ENCODE data around the gene AMMECR1L. TPM values are rescaled to one million over a fixed set of nuclear protein-coding genes. Genes with fewer than 3 reads are reported as not detected.
A peak's percentile ranks its signal among the peaks of the same experiment; 100 is the strongest.

The AMMECR1L gene
- total and polyA plus RNA-seq, 4 donors = 1.5 to 8.0 (median 6.1) TPM

DNA sequence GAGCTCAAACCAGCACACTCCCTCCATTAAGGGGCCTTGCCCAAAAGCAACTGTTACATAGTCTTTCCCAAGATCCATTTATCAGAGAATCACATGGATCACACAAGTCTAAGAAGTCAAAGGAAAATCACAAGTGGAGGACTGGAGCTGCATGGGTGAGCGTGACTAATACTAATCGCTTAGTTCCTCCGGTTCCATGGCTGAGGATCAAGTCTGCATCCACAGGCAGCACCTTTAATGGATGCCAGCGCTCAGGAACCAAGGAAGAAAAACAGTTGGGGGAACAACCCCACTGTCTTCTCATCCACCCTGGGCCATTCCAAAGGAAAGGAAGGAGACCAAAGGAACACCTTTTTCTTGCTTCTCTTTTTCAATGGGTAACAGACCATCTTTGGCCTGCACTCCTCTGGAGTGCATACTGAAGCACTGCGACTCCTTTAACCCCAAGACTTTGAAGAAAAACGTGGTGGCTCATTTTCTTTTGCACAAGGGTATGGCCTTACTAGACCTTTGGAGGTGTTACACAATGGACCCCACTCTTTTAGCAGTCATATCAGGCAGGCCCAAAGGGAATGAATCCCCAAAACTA lies 65.6 kb downstream of the AMMECR1L start:
- Histone ChIP-seq H3K4me3 (ENCODE audit: low read depth in 1 of 3, low read length in 3 of 3) (peak overlapping the region in 1 of 3 donors; percentile 17), H3K9me3 (ENCODE audit: control insufficient read depth in 4 of 4, low read length in 3 of 4) (peaks cover 6 to 21% (median 15%) of the 10 kb centered on the region in 4 donors), H3K36me3 (ENCODE audit: control insufficient read depth in 4 of 4, insufficient read depth in 3 of 4, low read depth in 1 of 4, low read length in 3 of 4) (no peaks in the 10 kb centered on the region), H3K27me3 (ENCODE audit: control insufficient read depth in 4 of 4, insufficient read depth in 4 of 4, low read length in 3 of 4) (no peaks in the 10 kb centered on the region), H3K27ac (ENCODE audit: low read depth in 1 of 2, low read length in 2 of 2) (no peak overlapping the region), H3K4me1 (ENCODE audit: control insufficient read depth in 4 of 4, insufficient read depth in 4 of 4, low read length in 3 of 4) (no peaks in the 10 kb centered on the region), H3K9ac (ENCODE audit: low read depth in 1 of 2, low read length in 2 of 2) (no peak overlapping the region)
- 83% methylated on average over 6 of the region's 6 CpGs for WGBS
- TF ChIP-seq, protein P1, sequence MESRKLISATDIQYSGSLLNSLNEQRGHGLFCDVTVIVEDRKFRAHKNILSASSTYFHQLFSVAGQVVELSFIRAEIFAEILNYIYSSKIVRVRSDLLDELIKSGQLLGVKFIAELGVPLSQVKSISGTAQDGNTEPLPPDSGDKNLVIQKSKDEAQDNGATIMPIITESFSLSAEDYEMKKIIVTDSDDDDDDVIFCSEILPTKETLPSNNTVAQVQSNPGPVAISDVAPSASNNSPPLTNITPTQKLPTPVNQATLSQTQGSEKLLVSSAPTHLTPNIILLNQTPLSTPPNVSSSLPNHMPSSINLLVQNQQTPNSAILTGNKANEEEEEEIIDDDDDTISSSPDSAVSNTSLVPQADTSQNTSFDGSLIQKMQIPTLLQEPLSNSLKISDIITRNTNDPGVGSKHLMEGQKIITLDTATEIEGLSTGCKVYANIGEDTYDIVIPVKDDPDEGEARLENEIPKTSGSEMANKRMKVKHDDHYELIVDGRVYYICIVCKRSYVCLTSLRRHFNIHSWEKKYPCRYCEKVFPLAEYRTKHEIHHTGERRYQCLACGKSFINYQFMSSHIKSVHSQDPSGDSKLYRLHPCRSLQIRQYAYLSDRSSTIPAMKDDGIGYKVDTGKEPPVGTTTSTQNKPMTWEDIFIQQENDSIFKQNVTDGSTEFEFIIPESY (IDR thresholded peaks at IDR 0.05) = no peak
- TF ChIP-seq RAD21 (IDR thresholded peaks at IDR 0.05) (no peak), FOXA2 (IDR thresholded peaks at IDR 0.05) (no peak), EGR1 (IDR thresholded peaks at IDR 0.05; ENCODE audit: low read depth in 2 of 2) (no peak), YY1 (IDR thresholded peaks at IDR 0.05) (no peak), GABPA (IDR thresholded peaks at IDR 0.05 in 1 of 2, conservative IDR thresholded peaks at IDR 0.05 in 1 of 2) (no peak)
- TF ChIP-seq, protein P2, sequence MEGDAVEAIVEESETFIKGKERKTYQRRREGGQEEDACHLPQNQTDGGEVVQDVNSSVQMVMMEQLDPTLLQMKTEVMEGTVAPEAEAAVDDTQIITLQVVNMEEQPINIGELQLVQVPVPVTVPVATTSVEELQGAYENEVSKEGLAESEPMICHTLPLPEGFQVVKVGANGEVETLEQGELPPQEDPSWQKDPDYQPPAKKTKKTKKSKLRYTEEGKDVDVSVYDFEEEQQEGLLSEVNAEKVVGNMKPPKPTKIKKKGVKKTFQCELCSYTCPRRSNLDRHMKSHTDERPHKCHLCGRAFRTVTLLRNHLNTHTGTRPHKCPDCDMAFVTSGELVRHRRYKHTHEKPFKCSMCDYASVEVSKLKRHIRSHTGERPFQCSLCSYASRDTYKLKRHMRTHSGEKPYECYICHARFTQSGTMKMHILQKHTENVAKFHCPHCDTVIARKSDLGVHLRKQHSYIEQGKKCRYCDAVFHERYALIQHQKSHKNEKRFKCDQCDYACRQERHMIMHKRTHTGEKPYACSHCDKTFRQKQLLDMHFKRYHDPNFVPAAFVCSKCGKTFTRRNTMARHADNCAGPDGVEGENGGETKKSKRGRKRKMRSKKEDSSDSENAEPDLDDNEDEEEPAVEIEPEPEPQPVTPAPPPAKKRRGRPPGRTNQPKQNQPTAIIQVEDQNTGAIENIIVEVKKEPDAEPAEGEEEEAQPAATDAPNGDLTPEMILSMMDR (IDR thresholded peaks at IDR 0.05; ENCODE audit: low read depth, low read length, missing input control) = no peak
- TF ChIP-seq, protein P3, sequence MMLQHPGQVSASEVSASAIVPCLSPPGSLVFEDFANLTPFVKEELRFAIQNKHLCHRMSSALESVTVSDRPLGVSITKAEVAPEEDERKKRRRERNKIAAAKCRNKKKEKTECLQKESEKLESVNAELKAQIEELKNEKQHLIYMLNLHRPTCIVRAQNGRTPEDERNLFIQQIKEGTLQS (IDR thresholded peaks at IDR 0.05) = no peak
- TF ChIP-seq, protein P4, sequence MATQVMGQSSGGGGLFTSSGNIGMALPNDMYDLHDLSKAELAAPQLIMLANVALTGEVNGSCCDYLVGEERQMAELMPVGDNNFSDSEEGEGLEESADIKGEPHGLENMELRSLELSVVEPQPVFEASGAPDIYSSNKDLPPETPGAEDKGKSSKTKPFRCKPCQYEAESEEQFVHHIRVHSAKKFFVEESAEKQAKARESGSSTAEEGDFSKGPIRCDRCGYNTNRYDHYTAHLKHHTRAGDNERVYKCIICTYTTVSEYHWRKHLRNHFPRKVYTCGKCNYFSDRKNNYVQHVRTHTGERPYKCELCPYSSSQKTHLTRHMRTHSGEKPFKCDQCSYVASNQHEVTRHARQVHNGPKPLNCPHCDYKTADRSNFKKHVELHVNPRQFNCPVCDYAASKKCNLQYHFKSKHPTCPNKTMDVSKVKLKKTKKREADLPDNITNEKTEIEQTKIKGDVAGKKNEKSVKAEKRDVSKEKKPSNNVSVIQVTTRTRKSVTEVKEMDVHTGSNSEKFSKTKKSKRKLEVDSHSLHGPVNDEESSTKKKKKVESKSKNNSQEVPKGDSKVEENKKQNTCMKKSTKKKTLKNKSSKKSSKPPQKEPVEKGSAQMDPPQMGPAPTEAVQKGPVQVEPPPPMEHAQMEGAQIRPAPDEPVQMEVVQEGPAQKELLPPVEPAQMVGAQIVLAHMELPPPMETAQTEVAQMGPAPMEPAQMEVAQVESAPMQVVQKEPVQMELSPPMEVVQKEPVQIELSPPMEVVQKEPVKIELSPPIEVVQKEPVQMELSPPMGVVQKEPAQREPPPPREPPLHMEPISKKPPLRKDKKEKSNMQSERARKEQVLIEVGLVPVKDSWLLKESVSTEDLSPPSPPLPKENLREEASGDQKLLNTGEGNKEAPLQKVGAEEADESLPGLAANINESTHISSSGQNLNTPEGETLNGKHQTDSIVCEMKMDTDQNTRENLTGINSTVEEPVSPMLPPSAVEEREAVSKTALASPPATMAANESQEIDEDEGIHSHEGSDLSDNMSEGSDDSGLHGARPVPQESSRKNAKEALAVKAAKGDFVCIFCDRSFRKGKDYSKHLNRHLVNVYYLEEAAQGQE (IDR thresholded peaks at IDR 0.05) = no peak
- no peak for DNase-seq (ENCODE audit: low spot score)

DNA sequence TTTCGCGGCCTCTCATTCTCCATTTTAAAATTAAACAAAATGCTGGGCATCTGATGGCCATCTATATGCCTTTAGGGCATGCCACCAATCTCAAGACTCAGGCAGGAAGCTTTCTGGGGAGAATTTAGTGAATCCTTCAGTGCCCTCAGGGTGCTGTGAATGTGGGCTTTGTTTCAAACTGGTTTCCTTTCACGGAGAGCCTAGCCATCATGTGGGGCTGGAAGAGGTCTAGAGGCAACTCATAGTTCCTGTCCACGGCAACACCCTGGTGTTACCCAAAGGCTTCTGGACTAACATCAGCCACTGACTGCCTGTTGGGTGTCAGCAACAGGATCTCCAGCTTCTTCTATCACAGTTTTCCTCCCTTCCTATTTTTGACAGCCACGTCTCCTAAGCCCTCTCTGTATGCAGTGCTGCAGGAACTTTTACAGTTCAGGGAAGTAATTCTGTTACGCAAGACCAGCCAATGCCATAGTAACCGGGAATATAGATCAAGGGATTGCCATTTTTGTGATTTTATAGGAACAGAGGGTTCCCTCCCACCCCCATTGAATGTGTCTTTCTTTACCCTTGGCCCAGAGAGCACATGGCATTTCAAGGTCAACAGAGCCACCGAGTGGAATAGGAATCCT lies 66.8 kb downstream of the AMMECR1L start:
- 76% methylated on average over 8 of the region's 8 CpGs for WGBS
- no peaks in the 10 kb centered on the region for H3K36me3 ChIP-seq (ENCODE audit: control insufficient read depth in 4 of 4, insufficient read depth in 3 of 4, low read depth in 1 of 4, low read length in 3 of 4)
- DNase-seq (ENCODE audit: low spot score) = no peak
- H3K27me3 ChIP-seq (ENCODE audit: control insufficient read depth in 4 of 4, insufficient read depth in 4 of 4, low read length in 3 of 4) = no peaks in the 10 kb centered on the region
- peaks cover 0 to 7% (median 3%) of the 10 kb centered on the region in 4 donors for H3K4me1 ChIP-seq (ENCODE audit: control insufficient read depth in 4 of 4, insufficient read depth in 4 of 4, low read length in 3 of 4)
- H3K27ac ChIP-seq (ENCODE audit: low read depth in 1 of 2, low read length in 2 of 2) = no peak overlapping the region
- peak overlapping the region in 1 of 3 donors; percentile 2 for H3K4me3 ChIP-seq (ENCODE audit: low read depth in 1 of 3, low read length in 3 of 3)
- peaks cover 6 to 21% (median 15%) of the 10 kb centered on the region in 4 donors for H3K9me3 ChIP-seq (ENCODE audit: control insufficient read depth in 4 of 4, low read length in 3 of 4)
- no peak overlapping the region for H3K9ac ChIP-seq (ENCODE audit: low read depth in 1 of 2, low read length in 2 of 2)
- TF ChIP-seq JUND (IDR thresholded peaks at IDR 0.05) (no peak), HNF4A (conservative IDR thresholded peaks at IDR 0.05) (no peak), RXRA (IDR thresholded peaks at IDR 0.05) (no peak), RAD21 (IDR thresholded peaks at IDR 0.05) (no peak), TAF1 (conservative IDR thresholded peaks at IDR 0.05) (no peak), NR2F2 (IDR thresholded peaks at IDR 0.05) (no peak), FOXA1 (IDR thresholded peaks at IDR 0.05) (no peak), FOXA2 (IDR thresholded peaks at IDR 0.05) (no peak), GABPA (IDR thresholded peaks at IDR 0.05 in 1 of 2, conservative IDR thresholded peaks at IDR 0.05 in 1 of 2) (no peak), HNF4G (IDR thresholded peaks at IDR 0.05) (no peak)
- TF ChIP-seq, protein P3 (IDR thresholded peaks at IDR 0.05) = no peak
- TF ChIP-seq, protein P5, sequence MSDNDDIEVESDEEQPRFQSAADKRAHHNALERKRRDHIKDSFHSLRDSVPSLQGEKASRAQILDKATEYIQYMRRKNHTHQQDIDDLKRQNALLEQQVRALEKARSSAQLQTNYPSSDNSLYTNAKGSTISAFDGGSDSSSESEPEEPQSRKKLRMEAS (IDR thresholded peaks at IDR 0.05) = no peak
- TF ChIP-seq, protein P2 (IDR thresholded peaks at IDR 0.05; ENCODE audit: low read depth, low read length, missing input control) = no peak

All from liver (tissue), 9 donors.